Activated CD8-positive, alpha-beta memory T cell treated with anti-CD3 and anti-CD28 coated beads for 48 hours (primary cell): Measurements from ENCODE around the gene IL19.

ENCODE experiments used
- DNase-seq, 3 experiments: peaks; one replicate each; pipeline ENCODE4 v3.0.0-alpha.2; 2020; ENCODE audit warnings: low read depth in 2 of 3, low spot score in 2 of 3

IL19 gene, protein sequence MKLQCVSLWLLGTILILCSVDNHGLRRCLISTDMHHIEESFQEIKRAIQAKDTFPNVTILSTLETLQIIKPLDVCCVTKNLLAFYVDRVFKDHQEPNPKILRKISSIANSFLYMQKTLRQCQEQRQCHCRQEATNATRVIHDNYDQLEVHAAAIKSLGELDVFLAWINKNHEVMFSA

DNA sequence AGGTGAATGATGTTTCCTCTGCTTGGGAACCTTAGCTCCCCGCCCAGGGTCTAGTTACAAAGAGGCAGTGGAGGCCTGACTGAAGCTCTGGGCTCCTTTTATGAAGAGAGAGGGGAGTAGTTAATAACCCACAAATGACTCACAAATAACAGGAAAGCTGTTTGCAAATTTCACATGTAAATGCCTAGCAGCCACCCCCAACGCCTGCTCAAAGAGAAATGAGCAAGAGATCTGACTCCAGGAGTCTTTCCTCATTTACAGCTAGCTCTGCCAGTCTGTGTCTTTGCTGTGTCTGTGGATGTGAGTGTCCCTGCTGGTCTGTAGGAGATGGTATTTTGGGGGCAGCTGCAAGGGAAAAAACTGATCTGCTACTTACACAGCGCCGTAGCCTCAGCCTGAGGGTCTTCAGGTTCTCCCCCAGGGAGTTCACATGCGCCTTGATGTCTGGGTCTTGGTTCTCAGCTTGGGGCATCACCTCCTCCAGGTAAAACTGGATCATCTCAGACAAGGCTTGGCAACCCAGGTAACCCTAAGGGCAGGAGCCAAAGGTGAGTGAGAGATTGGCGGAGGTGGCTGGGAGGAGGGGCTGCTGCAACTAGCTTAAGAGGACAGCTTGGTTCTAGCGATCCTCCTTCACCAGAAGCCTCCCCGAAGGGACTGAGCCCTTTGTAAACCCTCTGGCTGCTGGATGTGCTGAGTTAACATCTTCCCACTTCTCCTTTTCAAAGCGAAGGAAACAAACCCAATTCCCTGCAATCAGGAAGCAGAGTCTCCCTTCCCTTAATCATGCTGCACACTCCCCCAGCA lies at the start of gene IL19:
IL19 (plus strand) TSS at position 243 of the 807 bp plus-strand sequence. CDS start 65,890 bp downstream, outside the sequence.
- no peak for DNase-seq

DNA sequence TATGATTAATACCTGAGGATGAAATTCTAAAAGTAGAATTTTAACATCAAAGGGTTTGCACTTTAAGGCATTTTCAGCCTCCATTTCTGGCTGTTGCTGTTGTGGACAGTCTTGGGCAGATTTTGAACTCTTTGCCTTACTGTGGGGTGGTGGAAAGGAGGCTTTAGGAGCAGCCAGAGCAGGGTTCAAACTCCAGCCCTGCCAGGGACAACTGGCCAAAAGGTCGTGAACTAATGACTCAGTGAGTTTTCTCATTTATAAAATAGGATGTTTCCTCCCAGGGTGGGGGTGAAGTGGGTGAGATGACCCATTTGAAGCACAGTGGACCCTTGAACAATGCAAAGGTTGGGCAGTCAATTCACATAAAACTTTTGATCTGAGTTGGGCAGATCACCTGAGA lies 49.1 kb upstream of the IL19 start:
- DNase-seq = no peak

DNA sequence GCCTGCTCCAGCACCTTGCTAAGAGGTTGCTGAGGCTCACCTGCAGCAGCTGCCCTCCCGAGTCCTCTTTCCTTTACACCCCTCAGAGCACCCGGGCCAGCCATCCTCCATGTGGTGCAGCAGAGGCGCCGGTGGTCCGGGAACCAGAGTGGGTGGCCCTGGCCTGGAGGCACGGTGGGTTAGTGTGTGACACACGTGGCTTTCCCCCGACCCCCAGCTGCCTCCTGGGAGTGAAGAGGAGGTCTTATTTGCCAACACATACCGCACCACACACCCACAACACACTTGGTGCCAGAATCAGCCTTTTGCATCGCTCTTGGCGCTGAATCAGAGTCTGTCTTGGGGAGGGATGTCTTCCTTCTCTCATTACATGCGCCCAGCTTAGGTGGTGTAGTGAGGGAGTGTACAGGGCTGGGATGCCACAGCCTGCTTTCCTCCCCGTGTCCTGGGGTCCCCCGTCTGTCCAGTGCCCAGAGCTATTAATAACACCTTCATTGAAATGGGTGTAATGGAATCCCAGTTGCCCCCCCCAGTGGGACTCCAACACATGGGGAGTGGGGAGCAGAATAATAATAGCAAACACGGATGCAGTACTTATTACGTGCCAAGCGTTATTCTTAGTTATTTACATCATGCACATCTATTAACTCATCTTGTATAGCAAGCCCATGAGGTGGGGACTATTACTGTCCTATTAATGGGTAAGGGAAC lies 47.7 kb upstream of the IL19 start:
- no peak for DNase-seq

DNA sequence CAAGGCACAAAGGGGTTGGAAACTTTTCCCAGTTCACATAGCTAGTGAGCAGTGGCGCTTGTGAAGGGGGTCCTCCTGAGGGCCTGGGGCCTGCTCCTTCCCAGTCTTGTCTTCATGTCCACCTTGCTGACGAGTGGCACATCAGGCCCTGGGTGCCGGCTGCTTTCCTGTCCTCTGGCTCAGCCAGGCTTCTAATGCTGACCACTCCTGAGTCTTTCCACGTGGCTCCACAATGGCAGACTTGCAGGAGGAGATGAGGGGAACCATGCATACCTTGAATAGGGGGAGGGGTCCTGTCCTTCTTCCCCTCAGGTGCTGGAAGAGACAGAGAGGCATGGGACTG lies 47.1 kb upstream of the IL19 start:
- DNase-seq = no peak

DNA sequence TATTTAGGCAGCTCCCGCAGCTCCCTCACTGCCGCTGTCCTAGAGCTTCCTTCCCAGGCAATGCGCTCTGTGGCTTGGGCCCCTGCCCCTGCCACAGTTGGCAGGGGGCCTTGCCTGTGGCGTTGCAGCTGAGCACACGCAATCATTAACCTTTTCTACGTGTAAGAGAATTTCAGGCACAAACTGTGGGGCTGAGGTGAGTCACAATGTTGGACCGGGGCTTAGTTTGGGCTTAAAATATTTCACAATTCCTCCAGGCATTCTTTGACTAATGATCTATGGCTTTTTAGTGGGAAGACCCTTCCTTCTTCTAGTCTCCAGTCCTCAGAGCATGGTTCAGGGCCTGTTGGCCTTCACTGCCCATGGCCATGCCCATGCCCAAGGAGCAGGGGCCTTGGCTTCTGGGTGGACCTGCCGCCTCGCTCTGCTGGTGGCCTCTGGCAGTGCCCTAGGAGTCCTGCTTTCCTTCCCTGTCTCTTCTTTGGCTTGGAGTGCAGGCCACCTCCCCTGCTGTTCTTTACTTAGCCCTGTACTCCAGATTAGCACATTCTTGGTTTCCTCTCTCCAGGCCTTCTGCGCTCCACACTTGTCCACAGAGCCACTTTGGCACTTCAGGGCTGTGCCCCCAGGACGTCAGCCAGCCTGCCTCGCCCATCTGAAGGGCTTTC lies 46.6 kb upstream of the IL19 start:
- no peak for DNase-seq

DNA sequence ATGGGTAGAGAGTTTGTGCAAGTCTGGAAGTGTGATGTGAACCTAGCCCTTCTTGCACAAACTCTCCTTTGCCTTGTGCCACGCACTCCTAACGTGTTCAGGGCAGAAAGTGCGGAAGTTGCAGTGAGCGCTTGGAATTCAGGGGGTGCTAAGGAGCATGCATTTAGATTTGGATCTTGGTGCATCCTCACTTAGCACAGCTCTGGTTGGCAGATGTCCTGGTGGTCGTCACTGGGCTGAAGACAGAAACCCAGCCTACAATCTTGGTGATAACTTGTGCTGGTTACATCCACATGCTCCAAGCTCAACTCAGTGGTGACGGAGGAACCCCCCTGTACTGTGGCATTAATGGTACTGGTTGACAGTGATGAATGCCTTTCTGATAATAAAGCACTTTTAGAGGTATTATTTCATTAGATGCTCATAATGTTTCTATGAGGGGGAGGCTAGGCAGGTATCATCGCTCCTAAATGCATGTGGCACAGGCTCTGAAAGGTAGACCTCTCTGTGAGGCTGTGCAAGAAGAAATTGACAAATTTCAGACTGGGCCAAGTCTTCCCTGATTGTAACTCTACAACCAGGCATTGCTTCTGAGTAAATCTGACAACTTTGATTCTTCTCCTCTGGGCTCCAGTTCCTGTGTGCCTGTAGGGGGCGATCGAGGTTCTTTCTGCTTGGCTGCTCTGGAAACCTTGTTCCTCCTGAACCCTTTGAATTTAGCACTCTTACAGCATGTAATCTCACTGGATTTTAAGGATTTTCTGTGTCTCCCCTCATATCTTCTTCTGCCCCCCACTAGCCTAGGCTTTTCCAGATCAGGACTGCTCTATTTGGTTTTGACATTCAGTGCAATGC lies 45.2 kb upstream of the IL19 start:
- DNase-seq = no peak

DNA sequence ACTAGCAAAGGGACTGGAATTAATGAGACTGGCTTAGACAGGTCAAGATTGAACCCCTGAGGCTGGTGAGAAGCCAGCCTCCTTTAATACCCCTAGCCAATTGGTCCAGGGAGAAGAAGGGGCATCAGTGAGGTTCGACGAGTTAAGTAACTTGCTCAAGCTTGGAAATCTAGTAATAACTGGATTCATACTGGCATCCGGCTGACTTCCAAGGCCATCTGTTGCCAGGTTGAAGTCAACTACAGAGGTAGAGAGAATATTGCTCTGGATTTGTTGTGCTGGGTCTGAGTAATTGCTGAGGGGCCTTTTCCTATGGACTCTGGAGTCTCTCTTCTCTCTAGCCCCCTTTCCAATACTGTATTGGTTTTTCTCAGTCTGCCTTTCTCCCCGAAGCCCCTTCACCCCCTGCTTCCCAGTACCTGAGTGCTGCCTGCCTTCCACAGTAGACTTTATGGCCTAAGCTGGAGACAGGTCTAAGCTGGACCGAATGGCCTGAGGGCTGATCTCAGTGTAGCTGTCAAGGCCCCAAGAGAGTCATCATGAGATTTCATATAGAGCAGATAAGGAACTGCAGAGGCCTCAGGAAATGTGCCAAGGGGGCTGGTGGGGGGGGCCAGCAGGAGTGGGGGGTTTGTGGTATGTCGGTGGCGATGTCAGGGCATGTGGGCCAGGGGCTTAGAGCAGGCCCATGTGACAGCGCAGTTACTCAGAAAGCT lies 42.4 kb upstream of the IL19 start:
- no peak for DNase-seq

DNA sequence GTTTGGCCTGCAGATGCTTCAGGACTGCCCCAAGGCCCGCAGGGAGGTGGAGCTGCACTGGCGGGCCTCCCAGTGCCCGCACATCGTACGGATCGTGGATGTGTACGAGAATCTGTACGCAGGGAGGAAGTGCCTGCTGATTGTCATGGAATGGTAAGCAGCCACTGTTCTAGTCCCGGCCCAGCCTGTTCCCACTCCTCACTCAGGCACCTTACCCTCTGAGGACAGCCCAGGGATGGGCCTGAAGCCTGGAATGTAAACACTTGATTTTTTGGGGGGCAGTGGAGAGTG lies 41.9 kb upstream of the IL19 start:
- DNase-seq = no peak

DNA sequence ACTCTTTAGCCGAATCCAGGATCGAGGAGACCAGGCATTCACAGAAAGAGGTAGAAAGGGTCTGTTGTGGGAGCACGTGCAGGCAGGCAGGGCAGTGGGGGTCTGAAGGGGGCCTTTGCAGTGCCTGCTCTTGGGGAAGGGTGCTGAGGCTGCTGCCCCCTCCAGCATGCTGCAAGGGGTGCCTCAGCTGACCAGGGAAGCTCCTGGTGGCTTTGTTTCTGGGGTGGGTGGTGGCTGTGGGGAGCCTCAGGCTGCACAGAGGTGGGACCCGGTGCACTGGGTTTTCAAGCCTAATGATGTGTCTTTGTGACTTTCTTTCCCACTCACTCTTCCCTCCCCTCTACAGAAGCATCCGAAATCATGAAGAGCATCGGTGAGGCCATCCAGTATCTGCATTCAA lies 41.5 kb upstream of the IL19 start:
- no peak for DNase-seq

DNA sequence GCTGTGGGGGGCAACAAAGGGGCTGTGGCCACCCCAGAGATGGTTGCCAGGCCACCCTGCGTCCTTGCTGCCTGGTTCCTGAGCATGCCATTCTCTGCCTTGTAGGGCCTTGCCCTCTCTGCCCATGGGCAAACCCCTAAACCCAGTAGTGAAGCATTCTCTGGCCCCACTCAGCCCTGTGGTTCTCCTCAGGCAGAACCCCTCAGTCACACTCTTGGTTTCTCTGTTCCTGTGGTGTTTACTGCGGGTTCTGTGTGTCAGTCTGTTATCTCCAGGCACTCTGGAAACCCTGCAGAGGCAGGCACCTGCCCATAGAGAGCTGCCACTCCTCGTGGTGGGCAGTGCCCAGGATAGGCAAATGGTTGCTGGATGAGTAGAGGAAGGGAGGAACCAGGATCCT lies 41.1 kb upstream of the IL19 start:
- no peak for DNase-seq

DNA sequence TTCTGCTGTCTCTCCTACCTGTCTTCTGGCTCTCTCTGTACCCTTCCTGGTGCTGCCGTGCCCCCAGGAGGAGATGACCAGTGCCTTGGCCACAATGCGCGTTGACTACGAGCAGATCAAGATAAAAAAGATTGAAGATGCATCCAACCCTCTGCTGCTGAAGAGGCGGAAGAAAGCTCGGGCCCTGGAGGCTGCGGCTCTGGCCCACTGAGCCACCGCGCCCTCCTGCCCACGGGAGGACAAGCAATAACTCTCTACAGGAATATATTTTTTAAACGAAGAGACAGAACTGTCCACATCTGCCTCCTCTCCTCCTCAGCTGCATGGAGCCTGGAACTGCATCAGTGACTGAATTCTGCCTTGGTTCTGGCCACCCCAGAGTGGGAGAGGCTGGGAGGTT lies 38.1 kb upstream of the IL19 start:
- DNase-seq = no peak

DNA sequence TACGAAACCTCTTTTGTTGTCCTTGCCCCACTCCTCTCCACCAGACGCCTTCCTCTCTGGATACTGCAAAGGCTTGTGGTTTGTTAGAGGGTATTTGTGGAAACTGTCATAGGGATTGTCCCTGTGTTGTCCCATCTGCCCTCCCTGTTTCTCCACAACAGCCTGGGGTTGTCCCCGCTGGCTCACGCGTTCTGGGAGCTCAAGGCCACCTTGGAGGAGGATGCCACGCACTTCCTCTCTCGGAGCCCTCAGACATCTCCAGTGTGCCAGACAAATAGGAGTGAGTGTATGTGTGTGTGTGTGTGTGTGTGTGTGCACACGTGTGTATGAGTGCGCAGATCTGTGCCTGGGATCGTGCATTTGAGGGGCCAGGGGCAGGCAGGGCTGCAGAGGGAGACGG lies 37.6 kb upstream of the IL19 start:
- no peak for DNase-seq

DNA sequence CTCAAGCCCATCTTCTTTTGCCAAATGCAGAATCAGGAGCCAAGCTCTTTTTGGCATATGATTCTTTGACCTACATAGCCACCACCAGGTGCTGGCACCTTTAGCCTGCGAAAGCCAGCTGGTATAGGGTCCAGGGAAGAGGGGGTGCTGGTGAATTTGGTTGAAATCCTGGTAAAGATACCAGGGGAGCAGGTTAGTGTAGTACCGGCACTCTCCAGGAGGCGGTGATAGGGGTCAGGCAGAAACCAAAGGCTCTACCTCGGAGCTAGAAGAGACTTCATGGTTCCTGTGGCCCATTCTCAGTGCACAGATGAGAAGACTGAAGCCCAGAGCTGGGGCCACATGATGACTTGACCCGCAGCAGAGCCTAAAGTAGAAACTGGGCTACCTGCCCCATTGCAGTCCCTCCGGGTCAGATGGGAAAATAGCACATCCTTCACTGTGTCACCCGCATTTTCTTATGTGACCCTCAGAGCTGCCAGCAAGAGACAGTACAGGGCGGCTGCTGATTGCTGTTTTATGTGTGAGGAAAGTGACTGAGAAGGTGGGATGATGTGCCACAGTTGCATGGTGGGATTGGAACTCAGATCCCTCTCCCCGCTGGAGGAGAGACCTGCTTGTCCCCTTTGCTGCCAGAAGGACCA lies 36.0 kb upstream of the IL19 start:
- DNase-seq = peak in 2 of 3 experiments; percentile 76

DNA sequence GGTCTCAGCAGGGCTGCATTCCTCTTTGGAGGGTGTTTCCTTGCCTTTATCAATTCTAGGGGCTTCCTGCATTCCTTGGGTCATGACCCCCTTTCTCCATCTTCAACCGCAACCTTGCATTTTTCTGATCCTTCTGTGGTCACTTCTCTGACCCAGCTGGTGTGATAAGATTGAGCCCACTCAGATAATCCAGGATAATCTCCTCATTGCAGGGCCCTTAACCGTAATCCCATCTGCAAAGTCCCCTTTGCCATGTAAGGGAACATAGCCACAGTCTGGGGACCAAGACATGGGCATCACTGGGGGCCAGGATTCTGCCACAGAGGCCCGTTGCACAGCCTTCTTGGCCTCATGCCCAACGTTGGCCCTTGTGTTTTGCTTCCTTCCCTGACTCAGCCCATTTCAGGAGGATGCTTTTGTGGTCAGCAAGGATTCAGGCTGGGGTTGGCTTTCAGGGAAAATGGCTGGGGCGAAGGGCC lies 35.0 kb upstream of the IL19 start:
- DNase-seq = no peak

DNA sequence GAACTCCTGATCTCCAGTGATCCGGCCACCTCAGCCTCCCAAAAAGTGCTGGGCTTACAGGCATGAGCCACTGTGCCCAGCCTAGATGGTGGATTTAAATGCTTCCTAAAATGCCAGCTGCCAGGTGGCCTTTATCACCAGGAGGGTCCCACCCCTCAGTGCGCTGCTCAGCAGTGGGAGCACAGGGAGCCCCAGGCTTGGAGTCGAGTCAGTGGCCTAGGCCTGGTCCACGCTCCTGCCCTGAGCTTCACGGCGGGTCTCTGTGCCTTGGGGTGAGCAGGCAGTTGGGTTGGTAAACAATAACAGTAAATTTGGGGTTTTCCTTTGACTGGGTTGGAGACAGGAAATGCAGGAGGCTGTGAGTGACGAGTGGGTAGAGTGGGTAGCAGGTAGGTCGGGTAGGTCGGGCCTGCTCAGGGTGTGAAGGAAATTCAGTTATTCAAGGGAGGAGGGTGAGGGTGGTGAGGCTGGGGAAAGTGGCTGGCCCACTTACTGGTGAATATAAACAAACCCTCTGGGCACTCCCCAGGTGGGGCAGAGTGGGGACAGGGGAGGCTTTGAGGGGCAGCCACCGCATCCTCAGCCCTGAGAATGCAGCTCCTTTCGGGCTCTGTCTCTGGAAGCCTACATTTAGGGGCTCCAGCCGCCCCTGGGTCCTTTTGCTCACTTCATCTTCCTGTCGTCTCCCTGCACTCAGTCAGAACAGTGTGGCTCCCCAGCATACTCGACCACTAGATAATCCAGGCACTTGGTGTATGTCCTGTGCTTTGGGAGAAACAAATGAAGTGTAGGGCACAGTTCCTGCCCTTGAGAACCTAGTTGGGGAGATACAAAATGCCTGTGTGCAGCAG lies 33.5 kb upstream of the IL19 start:
- no peak for DNase-seq

DNA sequence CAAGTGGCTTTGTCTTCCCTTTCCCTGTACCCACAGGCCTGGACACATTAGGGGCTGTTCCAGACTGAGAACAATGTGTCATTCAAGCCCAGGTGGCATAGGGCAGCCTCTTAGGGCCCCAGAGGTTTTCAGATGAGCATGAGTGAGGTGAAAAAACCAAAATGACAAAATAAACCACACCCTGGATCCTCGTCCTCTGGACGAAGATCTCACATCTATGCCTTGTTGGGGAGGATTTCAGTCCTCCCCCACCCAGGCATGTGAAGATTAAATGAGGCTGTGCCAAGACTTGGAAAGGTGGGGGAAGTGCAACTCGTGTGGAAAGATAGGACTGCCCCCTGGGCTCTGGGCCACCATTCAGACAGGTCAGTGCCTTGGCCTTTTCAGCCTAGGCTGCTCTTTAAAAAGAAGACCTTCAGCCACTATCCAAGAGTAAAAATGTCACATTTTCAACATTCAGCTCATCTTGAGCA lies 32.8 kb upstream of the IL19 start:
- no peak for DNase-seq

DNA sequence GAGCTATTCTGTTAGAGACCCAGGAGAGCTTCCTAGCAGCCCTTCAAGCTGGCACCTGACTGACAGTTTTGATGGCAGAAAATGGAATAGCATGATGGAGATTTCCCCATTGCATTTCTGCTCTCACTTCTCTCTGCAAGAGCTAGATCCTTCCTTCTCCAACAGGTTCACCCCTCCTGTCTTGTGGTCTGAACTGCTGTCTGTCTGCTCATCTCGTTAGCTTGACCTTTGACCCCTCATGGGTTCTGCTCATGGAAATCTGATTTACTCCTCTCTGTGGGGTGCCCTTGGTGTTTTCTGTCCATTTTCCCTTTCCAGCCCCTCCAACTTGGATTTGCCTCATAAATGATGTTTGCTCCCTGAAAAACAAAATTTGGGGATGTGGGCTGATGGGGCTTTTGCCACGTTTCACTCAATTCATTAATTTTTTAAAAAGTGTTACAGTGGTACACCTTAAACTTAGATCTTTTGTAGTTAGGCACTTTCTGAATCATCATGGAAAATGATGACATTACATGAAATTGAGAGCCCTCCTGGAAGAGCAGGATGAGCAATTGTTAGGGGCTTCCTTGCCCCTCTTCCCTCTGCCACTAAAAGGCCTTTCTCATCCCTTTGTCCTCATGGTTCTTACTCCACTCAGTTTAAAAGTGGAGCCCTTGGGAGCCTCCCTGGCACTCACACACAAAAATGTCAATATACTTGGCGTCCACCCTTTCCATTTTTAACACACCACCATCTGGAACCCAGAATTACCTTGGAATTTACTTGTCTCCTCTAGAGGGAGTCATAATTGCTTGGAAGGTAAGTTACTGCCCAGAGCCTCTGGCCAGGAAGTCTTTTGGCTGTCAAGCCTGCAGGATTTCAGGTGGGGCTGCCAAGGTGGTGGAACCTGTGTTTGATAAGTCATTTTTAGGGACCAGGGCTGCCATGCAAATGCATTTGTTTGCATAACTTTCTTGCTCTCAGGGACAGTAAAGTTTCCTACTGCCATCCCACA lies 31.9 kb upstream of the IL19 start:
- no peak for DNase-seq
